OCI-M2 (cell line): ENCODE measurements around the gene PGGHG.
"Not testable (repeated sequence)": the region's sequence is repeated elsewhere in the genome, so short reads cannot be mapped to it uniquely, and the experiment has no call there.

Experiments used
- DNase-seq: peaks from one replicate; lab custom pipeline; 2025; ENCODE audit not compliant: unreplicated experiment; lab: John Stamatoyannopoulos, UW

The PGGHG gene

GRCh38 chr11:285021-285893, 3.7 kb upstream of the PGGHG start:
- DNase-seq = no peak

DNA sequence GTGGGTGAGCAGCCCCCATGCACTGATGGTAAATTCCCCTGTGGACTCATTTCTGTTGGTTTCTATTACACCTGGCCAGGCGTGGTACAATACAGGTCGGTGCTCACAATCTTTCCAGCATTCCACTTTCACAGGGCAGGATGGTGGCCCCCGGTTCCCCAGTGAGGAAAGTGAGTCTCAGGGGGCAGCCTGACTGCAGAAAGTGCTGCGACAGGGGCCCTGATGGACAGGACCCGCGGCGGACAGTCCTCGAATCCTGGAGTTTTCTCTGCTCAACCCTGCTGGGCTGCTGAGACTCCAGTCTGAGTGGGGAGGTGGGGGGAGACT, 3.1 kb upstream of the PGGHG start:
- DNase-seq = no peak

DNA sequence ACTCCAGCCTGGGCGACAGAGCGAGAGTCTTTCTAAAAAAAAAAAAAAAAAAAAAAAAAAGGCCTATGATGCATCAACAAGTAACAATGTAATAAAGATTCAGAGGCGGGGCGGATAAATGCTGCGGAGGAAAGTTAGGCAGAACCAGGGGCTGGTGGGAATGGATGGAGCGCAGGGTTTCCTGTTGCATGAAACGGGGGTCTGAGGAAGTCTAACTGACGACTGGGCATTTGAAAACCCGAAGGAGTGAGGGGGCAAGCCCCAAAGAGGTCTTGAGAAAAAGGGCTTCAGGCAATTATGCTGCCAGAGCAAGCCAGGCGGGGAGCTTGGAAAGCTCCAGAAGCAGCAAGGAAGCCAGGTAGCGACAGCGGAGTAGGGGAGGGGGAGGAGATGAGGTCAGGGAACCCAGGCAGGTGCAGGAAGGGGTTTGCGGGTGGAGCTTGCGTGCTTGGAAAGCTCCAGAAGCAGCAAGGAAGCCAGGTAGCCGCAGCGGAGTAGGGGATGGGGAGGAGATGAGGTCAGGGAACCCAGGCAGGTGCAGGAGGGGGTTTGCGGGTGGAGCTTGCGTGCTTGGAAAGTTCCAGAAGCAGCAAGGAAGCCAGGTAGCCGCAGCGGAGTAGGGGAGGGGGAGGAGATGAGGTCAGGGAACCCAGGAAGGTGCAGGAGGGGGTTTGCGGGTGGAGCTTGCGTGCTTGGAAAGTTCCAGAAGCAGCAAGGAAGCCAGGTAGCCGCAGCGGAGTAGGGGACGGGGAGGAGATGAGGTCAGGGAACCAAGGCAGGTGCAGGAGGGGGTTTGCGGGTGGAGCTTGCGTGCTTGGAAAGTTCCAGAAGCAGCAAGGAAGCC, 1.7 kb upstream of the PGGHG start:
- DNase-seq = not testable (repeated sequence)

DNA sequence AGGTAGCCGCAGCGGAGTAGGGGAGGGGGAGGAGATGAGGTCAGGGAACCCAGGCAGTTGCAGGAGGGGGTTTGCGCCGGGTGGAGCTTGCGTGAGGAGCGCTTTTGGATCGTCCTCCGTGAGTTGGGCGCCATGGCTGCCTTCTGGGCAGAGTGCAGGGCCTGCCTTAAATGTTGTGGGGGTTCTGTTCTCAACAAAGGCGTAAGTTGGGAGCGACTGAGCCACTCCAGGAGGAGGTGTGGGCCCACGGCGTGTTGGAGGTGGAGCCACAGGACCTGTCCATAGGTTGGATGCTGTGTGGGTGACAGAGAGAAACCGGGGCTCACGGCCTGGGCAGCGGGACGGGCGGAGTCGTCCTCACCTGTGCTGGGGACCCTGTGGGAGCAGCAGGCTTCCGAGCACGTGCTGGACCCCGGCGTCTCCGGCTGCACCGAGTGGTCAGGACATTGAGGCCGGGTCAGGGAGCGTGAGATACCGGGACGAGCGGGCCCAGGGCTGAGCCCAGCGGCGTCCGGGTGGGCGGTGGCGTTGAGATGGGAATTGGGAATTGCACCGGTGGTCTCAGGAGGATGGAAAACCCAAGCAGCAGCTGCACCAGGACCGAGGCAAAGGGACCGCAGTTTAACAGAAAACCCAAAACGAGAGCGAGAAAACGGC, 977 bp upstream of the PGGHG start:
- no peak for DNase-seq

DNA sequence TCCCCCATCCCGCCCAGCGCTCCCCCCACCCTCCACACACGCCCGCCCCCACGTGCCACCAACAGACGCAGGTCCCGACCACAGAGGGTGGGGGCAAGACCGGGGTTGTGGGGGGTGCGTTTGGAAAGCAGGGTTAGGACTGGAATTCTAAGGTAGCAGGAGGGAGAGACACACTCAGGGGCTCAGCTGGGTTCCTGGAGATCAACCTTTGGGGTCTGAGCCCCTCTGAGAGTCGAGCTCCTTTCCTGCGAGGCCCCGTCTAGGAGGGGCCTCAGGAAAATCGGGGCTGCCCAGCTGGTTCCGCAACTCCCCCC, 429 bp downstream of the PGGHG start:
- DNase-seq = no peak

GRCh38 chr11:289712-290620, 1.0 kb downstream of the PGGHG start:
- no peak for DNase-seq

DNA sequence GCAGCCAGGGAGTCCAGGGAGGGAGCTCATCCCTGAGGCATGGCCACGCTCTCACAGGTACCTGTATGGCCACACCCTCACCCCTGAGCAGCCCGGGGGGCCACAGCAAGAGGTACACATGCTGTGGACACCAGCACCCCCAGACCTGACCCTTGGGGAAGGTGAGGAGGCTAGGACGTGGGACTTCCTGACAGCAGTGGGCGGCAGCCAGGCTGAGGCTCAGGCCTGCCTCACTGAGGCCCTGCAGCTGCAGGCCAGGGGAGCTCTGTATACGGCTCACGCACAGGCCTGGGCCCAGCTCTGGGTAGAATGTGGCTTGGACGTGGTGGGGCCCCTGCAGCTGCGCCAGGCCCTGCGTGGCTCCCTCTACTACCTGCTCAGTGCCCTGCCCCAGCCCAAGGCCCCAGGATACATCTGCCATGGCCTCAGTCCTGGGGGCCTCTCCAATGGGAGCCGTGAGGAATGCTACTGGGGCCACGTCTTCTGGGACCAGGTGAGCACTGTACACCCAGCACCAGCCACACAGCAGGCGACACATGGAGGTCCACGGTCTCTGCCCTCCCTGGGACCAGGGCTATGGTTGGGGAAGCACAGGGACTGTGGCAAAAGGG, 1.8 kb downstream of the PGGHG start:
- no peak for DNase-seq

- DNase-seq = no peak
Measured at GRCh38 chr11:291281-292210, 2.6 kb downstream of the PGGHG start.

- DNase-seq = no peak
Measured at GRCh38 chr11:292211-293121, 3.5 kb downstream of the PGGHG start.

DNA sequence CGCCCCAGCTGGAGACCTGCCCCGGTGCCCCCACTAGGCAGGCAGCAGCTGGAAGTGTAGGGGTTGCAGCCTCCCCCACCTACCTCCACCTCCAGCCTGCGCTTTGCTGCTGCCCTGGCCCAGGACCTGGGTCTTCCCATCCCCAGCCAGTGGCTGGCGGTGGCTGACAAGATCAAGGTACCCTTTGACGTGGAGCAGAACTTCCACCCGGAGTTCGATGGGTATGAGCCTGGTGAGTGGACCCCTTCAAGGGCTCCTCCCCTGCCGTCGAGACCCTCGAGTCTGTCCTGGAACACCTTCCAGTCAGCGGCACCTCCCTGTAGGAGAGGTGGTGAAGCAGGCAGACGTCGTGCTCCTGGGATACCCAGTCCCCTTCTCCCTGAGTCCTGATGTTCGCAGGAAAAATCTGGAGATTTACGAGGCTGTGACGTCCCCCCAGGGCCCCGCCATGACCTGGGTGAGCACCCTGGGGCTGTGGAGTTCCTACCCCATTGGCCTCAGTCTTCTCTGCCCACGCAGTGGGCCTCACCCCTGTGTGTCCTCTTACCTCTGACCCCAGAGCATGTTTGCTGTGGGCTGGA, 4.4 kb downstream of the PGGHG start:
- DNase-seq = no peak

DNA sequence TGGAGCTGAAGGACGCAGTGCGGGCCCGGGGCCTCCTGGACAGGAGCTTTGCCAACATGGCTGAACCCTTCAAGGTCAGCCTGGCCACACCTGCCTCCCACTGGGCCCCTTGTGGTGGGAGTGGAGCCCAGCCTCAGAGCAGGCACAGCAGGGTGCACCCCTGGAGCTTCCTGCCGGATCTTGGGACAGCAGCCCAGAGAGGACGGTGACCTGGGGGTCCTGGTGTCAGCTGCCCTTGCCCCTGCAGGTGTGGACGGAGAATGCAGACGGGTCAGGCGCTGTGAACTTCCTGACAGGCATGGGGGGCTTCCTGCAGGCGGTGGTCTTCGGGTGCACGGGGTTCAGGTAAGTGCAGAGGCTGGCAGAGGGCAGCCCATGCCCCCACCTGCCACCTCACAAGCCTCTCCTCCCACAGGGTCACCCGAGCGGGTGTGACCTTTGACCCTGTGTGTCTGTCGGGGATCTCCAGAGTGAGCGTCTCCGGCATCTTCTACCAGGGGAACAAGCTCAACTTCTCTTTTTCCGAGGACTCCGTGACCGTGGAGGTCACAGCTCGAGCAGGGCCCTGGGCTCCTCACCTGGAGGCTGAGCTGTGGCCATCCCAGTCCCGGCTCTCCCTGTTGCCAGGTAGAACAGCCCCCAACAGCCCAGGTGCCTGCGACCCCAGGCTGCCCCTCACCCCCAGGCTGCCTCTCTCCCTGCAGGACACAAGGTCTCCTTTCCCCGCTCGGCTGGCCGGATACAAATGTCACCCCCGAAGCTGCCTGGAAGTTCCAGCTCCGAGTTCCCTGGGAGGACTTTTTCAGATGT, 5.1 kb downstream of the PGGHG start:
- DNase-seq = no peak

DNA sequence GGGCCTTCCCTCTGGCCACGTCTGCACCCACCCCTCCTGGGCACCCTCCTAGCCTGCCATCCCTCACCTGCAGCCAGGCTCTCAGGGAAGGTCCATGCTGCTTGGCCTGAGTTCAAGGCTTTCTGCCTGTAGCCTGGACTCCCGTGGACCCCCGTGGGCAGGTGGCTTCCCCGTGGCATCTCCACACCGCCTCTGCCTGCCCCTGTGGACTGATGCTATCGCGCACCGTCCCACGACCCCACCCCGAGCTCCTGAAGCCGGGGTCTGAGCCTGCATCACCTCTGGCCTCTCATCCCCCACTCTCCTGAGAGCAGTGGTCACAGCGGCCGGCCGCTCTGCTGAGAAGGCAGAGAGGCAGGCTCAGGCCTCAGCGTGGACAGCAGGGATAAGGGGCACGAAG, 5.9 kb downstream of the PGGHG start:
- DNase-seq = no peak

DNA sequence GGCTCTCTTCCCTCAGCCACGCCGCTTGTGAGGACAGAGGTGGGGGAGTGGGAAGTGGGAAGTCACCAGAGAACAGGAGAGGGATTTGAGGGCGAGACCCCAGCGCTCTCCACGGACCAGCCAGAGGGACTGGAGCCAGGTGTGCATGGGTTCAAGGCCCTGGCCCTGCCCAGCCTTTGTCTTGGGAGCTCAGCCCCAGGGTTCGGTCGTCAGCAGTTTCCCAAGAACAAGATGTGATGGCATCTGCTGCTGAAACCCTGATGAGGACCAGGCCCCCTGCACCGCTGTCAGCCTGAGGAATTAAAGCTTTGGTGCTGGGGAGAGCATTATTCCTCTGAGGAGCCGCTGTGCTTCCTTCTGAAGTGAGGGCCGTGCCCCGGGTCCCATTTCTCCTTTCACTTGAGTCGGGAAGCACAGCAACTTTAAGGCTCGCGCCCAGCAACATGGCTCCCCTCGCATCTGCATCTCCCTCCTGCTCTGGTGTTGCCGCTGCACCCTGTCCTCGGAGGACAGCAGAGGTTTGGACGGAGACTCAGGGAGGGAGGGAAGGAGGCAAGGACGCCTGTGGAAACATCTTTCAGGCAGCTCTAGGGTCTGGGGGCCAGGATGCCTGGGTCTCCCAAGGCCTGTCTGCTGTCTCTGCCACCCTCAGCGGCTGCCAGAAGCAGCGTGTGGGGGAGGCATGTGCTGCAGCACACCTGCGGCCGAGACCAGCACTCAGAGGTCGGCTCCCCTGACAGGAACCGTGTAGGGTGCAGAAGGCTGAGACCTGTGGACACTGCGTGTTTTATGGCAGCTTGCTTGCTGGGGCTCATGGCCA, 6.6 kb downstream of the PGGHG start:
- no peak for DNase-seq

DNA sequence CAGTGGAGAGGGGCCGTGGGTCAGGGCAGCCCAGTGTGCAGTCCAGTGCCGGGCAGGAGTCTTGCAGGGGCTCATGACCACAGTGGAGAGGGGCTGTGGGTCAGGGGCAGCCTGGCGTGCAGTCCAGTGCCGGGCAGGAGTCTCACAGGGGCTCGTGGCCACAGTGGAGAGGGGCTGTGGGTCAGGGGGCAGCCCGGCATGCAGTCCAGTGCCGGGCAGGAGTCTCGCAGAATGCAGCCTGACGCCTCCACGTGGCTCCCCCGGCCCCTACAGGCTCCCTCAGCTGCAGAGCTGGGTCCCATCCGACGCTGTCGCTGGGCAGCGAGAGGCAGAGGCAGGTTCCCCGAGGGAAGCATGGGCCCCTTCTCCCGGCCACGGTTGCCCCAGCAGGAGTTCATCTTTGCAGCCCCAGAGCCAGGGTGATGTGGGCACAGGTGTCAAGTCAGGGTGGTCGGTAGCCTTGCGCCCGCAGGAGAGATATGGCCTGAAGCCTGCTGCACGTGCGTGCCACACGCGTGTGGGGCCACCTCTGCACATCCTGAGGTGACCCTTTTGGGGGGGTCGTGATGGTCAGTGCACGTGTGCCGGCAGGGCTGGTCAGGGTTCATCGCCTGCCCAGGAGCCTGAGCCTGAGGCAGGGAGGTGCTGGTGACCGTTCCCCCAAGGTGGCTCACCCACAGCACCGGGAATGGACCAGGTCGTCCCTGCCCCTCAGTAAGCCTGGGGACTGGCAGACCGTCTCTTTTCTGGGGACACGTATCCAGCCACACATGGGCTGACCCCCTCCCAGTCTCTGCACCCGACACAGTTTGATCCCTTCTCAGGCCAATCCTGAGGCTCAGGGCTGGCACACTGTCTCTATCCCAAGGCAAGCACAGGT, 7.5 kb downstream of the PGGHG start:
- no peak for DNase-seq

DNA sequence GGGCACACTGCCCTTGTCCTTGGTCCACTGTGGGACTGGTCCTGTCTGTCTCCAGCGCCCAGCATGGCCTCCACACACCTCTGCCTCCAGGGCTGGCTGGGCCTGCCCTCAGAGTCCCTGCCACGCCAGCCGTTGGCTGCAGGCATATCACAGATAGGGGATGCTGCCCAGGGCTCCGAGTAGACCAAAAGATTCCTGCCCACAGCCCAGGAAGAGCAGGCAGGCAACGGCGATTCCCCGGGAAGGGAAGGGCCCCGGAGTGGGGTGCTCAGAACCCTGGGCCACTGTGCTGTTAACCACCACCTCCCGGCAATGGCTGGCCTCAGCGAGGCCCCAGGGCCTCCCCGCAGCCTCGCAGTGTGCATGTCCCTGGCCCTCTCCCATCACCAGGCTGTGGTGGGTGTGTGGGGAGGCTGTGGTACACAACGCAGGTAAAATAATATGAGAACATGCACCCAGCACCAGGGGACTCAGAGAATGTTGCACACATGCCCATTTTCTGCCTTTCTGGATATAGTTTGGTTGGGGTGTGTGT, 8.2 kb downstream of the PGGHG start:
- no peak for DNase-seq
